ENCODE measurements around the gene KRTAP9-2.

DNA sequence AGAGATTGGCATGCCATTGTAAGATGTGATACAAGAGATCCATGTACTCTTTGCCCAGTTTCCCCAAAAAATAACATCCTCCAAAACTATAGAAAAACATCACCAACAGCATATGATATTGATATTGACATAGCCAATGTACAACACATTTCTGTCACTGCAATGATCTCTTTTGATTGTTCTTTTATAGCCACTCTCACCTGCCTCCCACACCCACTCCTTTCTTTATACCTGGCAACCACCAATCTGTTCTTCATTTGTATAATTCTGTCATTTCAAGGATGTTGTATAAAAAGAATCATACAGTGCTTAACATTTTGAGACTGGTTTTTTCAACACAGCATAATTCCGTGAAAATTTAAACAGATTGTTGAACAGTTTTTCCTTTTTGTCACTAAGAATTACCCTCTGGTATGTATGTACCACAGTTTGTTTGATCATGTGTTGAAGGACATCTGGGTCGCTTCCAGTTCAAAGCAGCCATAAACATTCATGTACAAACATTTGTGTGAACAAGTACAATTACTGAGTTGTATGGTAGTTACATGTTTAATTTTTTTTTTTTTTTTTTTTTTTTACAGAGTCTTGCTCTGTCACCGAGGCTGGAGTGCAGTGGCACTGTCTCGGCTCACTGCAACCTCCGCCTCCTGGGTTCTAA is 26.9 kb upstream of the KRTAP9-2 start:
- TF ChIP-seq ARNTL (CRISPR knock-in tag; IDR thresholded peaks at IDR 0.05; ENCODE audit: borderline replicate concordance, low read depth) (no peak), BACH2 (CRISPR knock-in tag; IDR thresholded peaks at IDR 0.05; ENCODE audit: borderline replicate concordance) (no peak), ZNF565 (CRISPR knock-in tag; conservative IDR thresholded peaks at IDR 0.05; ENCODE audit: low read depth) (no peak), CREB5 (CRISPR knock-in tag; IDR thresholded peaks at IDR 0.05; ENCODE audit: low read depth) (no peak), ZFP3 (CRISPR knock-in tag; IDR thresholded peaks at IDR 0.05) (no peak), TOX (CRISPR knock-in tag; IDR thresholded peaks at IDR 0.05; ENCODE audit: borderline replicate concordance) (no peak), SNAI2 (CRISPR knock-in tag; IDR thresholded peaks at IDR 0.05) (no peak), CSRNP3 (CRISPR knock-in tag; IDR thresholded peaks at IDR 0.05) (no peak), PPARA (CRISPR knock-in tag; IDR thresholded peaks at IDR 0.05; ENCODE audit: borderline replicate concordance) (no peak), ZFP30 (CRISPR knock-in tag; IDR thresholded peaks at IDR 0.05) (no peak), RARB (CRISPR knock-in tag; IDR thresholded peaks at IDR 0.05) (no peak), POU6F1 (CRISPR knock-in tag; IDR thresholded peaks at IDR 0.05; ENCODE audit: borderline replicate concordance, low read depth) (no peak), ZNF70 (CRISPR knock-in tag; IDR thresholded peaks at IDR 0.05) (no peak)
- TF ChIP-seq, protein P1, sequence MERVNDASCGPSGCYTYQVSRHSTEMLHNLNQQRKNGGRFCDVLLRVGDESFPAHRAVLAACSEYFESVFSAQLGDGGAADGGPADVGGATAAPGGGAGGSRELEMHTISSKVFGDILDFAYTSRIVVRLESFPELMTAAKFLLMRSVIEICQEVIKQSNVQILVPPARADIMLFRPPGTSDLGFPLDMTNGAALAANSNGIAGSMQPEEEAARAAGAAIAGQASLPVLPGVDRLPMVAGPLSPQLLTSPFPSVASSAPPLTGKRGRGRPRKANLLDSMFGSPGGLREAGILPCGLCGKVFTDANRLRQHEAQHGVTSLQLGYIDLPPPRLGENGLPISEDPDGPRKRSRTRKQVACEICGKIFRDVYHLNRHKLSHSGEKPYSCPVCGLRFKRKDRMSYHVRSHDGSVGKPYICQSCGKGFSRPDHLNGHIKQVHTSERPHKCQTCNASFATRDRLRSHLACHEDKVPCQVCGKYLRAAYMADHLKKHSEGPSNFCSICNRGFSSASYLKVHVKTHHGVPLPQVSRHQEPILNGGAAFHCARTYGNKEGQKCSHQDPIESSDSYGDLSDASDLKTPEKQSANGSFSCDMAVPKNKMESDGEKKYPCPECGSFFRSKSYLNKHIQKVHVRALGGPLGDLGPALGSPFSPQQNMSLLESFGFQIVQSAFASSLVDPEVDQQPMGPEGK (CRISPR knock-in tag; IDR thresholded peaks at IDR 0.05; ENCODE audit: borderline replicate concordance), result no peak

All from SK-N-SH treated with all-trans-retinoic acid at 6 μM for 48 hours (cell line).